ENCODE results near the gene MGAT1.

- TF ChIP-seq SUZ12 (IDR thresholded peaks at IDR 0.05; ENCODE audit: extremely low read depth, insufficient read depth, insufficient read length) (no peak), YY1 (IDR thresholded peaks at IDR 0.05; ENCODE audit: insufficient read depth, insufficient read length) (no peak), ZNF274 (IDR thresholded peaks at IDR 0.05; ENCODE audit: low read depth, low read length) (no peak)
These were observed 63.3 kb downstream of the MGAT1 start for GRCh38 chr5:180739271-180739670.

Data from NT2/D1 (cell line).